OCI-LY3 (cell line): ENCODE measurements around the gene SLC22A17.

ENCODE experiments used
- H2AFZ ChIP-seq: fragments of 200-600, 300-600 bp; shearing (Covaris generic); 2 replicates; pipeline ENCODE4 v1.6.0; 2014; ENCODE audit warnings: antibody characterized with exemption, low read depth, low read length
- H3K27ac ChIP-seq: fragments of 200-600, 300-600 bp; sonication (generic); 2 replicates; pipeline ENCODE4 v1.5.1; 2014; ENCODE audit warnings: mild to moderate bottlenecking, low read length, moderate library complexity, mixed read lengths
- H3K27me3 ChIP-seq: fragments of 200-600, 300-600 bp; sonication (generic); 2 replicates; pipeline ENCODE4 v1.6.1; 2014; ENCODE audit warnings: low read depth, low read length, mixed read lengths
- H3K36me3 ChIP-seq: fragments of 200-600, 300-600 bp; sonication (generic); replicated peaks from 2 replicates; pipeline ENCODE3; 2014; ENCODE audit warnings: low read depth, low read length, mixed read lengths
- H3K4me1 ChIP-seq: fragments of 300-600, 200-600 bp; sonication (generic); 2 replicates; pipeline ENCODE4 v1.6.1; 2014; ENCODE audit warnings: low read length, mixed read lengths
- H3K4me2 ChIP-seq: fragments of 200-600, 300-600 bp; sonication (generic); 2 replicates; pipeline ENCODE4 v1.6.1; 2014; ENCODE audit warnings: low read length, mixed read lengths
- H3K4me3 ChIP-seq: fragments of 300-600, 200-600 bp; sonication (generic); 2 replicates; pipeline ENCODE4 v1.5.1; 2014; ENCODE audit warnings: antibody characterized with exemption, mild to moderate bottlenecking, low read length, moderate library complexity
- H3K79me2 ChIP-seq: fragments of 300-600, 200-600 bp; shearing (Covaris generic); 2 replicates; pipeline ENCODE4 v1.6.1; 2014; ENCODE audit warnings: mild to moderate bottlenecking, low read length, mixed read lengths
- H3K9ac ChIP-seq: fragments of 300-600, 200-600 bp; shearing (Covaris generic); 2 replicates; pipeline ENCODE4 v1.6.0; 2014; ENCODE audit warnings: mild to moderate bottlenecking, low read length, moderate library complexity
- H3K9me3 ChIP-seq: fragments of 200-600, 300-600 bp; shearing (Covaris generic); 2 replicates; pipeline ENCODE4 v1.6.1; 2014; ENCODE audit warnings: low read length, mixed read lengths; ENCODE audit not compliant: insufficient read depth
- H4K20me1 ChIP-seq: fragments of 200-600, 300-600 bp; sonication (generic); 2 replicates; pipeline ENCODE4 v1.6.1; 2016; ENCODE audit warnings: low read length, mixed read lengths; ENCODE audit not compliant: insufficient read depth
- EZH2phosphoT487 ChIP-seq: fragments of 200-600 bp; shearing (Covaris generic); IDR thresholded peaks from 2 replicates; pipeline ENCODE4 v1.6.1; 2018; ENCODE audit warnings: antibody characterized with exemption, mixed run types, low read depth
- TF ChIP-seq, protein P1 (sequence below): fragments of 200-600, 300-600 bp; sonication (generic); IDR thresholded peaks from 2 replicates; pipeline ENCODE4 v1.5.1; 2014; ENCODE audit warnings: antibody characterized with exemption, low read length, low read depth

The SLC22A17 gene

DNA sequence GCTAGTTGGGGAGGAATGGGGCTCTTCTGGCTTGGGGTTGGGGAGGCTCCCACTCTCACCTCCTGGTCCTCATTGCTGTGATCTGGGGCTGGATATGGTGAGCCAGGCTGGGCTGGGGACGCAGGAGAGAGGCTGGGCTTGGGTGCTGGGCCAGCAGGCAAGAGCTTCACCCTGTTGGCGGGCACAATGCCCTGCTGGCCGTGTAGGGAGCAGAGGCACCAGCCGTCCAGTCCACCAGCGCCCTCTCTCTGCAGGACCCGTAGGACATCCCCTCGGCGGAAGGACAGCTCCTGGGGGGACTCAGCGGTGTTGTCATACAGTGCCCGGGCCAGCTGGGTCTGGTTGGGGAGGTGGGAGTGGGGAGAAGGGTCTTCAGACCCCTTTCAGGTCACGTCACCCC, 7.8 kb upstream of the SLC22A17 start:
- H3K9me3 ChIP-seq, result no peaks in the 10 kb centered on the region
- TF ChIP-seq EZH2phosphoT487, result no peak
- TF ChIP-seq, protein P1, sequence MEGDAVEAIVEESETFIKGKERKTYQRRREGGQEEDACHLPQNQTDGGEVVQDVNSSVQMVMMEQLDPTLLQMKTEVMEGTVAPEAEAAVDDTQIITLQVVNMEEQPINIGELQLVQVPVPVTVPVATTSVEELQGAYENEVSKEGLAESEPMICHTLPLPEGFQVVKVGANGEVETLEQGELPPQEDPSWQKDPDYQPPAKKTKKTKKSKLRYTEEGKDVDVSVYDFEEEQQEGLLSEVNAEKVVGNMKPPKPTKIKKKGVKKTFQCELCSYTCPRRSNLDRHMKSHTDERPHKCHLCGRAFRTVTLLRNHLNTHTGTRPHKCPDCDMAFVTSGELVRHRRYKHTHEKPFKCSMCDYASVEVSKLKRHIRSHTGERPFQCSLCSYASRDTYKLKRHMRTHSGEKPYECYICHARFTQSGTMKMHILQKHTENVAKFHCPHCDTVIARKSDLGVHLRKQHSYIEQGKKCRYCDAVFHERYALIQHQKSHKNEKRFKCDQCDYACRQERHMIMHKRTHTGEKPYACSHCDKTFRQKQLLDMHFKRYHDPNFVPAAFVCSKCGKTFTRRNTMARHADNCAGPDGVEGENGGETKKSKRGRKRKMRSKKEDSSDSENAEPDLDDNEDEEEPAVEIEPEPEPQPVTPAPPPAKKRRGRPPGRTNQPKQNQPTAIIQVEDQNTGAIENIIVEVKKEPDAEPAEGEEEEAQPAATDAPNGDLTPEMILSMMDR, result peak; percentile 7; the same call in 1 of the 2 replicates
- H3K79me2 ChIP-seq, result no peaks in the 10 kb centered on the region
- H3K36me3 ChIP-seq, result no peaks in the 10 kb centered on the region
- peaks cover 3% of the 10 kb centered on the region; the same call in 1 of the 2 replicates for H3K27me3 ChIP-seq
- H3K4me1 ChIP-seq, result no peaks in the 10 kb centered on the region
- H3K9ac ChIP-seq, result no peak overlapping the region
- H3K4me3 ChIP-seq, result no peak overlapping the region
- no peak overlapping the region for H3K27ac ChIP-seq
- no peak overlapping the region for H3K4me2 ChIP-seq
- H2AFZ ChIP-seq, result no peak overlapping the region
- no peaks in the 10 kb centered on the region for H4K20me1 ChIP-seq

DNA sequence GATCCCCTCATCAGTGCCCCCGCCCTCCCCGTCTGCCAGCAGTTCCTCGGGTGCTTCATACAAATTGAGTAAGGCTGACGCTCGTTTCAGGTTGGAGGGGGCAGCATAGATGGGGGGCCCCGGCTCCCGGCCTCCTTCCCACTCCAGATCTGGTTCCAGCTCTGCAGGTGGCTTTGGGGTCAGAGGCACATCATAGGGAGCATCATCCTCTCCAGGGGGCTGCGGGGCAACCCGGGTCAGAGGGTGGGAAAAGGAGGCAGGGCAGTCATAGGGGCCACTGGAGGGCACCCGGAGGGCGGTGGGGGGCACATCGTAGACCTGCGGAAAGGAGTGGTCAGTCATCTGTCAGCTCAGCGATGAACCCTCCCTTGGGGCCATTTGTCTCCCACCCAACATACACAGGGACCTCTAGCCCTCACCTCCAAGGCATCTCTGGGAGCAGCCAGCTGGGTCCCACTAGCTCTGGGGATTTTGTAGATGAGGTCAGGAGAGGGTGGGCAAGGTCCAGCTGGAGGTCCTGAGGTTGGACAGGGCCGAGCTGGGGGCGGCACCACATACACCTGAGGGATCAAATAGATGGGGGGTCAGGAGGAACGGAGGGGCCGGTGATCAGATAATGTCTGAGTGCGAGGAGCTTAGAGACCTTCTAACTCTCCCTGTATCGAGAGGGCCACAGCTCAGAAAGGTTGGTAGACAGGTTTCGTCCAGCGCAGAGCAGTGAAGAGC, 7.2 kb upstream of the SLC22A17 start:
- no peak overlapping the region for H3K9ac ChIP-seq
- peaks cover 3% of the 10 kb centered on the region; the same call in 1 of the 2 replicates for H3K27me3 ChIP-seq
- no peak overlapping the region for H3K4me2 ChIP-seq
- no peak overlapping the region for H2AFZ ChIP-seq
- no peaks in the 10 kb centered on the region for H4K20me1 ChIP-seq
- no peak overlapping the region for H3K4me3 ChIP-seq
- H3K9me3 ChIP-seq, result no peaks in the 10 kb centered on the region
- H3K27ac ChIP-seq, result no peak overlapping the region
- no peaks in the 10 kb centered on the region for H3K79me2 ChIP-seq
- TF ChIP-seq, protein P1, result no peak
- TF ChIP-seq EZH2phosphoT487, result no peak
- no peaks in the 10 kb centered on the region for H3K36me3 ChIP-seq
- no peaks in the 10 kb centered on the region for H3K4me1 ChIP-seq

DNA sequence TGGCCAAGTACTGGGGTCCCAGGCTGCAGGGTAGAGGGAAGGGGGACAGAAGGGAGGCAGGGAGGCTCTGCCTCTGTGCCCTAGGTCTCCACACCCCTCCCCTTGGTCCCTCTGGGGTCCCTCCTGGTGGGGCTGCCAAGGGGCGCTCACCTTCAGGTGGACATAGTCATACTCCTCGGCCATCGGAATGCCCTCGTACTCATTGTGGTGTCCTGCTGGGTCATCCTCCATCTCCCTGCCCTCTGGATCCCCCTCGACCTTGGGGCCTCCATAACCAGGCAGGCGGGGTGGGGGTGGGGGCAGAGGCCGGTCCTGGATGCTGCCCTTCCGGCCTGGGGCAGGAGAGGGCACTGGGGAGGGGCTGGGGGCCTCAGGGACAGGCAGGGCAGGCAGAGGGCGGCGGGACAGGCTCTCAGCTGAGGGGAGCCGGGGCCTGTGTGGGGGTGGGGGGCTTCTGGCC, 6.5 kb upstream of the SLC22A17 start:
- Histone ChIP-seq H3K9ac (no peak overlapping the region), H2AFZ (no peak overlapping the region)

DNA sequence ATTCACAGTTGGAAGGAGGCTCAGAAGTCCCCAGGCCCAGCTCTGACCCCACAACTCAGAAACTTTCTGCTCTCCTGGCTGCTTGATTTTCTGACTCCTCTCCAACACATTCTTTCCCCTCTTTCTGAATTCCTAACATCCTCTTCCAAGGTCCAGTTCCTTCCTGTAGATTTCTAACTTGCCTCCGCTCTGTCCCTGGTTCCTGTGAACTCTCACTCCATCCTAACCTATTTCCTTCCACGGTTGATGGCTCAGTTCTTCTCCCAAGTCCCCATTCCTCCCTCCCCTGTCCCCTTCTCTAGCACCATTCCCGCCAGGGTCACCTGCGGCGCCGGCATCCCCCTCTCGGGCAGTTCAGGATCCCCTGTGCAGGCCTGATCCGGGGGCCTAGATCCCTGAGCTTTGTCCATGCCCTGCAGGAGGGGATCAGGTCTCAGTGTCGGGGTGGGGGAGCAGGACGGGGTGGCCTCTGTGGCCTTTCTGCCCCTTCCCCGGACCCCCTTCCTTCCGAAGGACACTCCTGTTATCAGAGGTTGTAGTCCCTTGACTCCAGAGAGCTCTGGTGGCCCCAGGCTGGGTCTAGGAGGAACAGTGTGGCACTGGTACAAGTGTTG, 6.0 kb upstream of the SLC22A17 start:
- H3K9ac ChIP-seq, result no peak overlapping the region
- H3K36me3 ChIP-seq, result no peaks in the 10 kb centered on the region
- no peak overlapping the region for H2AFZ ChIP-seq
- no peaks in the 10 kb centered on the region for H3K4me1 ChIP-seq
- no peak for TF ChIP-seq EZH2phosphoT487
- TF ChIP-seq, protein P1, result no peak
- H3K27ac ChIP-seq, result no peak overlapping the region
- no peak overlapping the region for H3K4me2 ChIP-seq
- H3K79me2 ChIP-seq, result no peaks in the 10 kb centered on the region
- H4K20me1 ChIP-seq, result no peaks in the 10 kb centered on the region
- no peaks in the 10 kb centered on the region for H3K9me3 ChIP-seq
- no peak overlapping the region for H3K4me3 ChIP-seq
- H3K27me3 ChIP-seq, result peaks cover 12% of the 10 kb centered on the region; the same call in 1 of the 2 replicates

More for the DNA sequence above, 6.5 kb upstream of the SLC22A17 start:
- no peaks in the 10 kb centered on the region for H4K20me1 ChIP-seq
- H3K4me2 ChIP-seq, result no peak overlapping the region
- H3K27ac ChIP-seq, result no peak overlapping the region
- H3K79me2 ChIP-seq, result no peaks in the 10 kb centered on the region
- H3K4me3 ChIP-seq, result no peak overlapping the region
- no peak for TF ChIP-seq EZH2phosphoT487
- TF ChIP-seq, protein P1, result no peak
- no peaks in the 10 kb centered on the region for H3K36me3 ChIP-seq
- H3K4me1 ChIP-seq, result no peaks in the 10 kb centered on the region
- no peaks in the 10 kb centered on the region for H3K9me3 ChIP-seq
- H3K27me3 ChIP-seq, result peaks cover 6% of the 10 kb centered on the region; the same call in 1 of the 2 replicates
